SK-N-SH treated with all-trans-retinoic acid at 6 μM for 48 hours (cell line): Measurements from ENCODE around the gene PLEKHM3.
"Not testable (repeated sequence)": the region's sequence is repeated elsewhere in the genome, so short reads cannot be mapped to it uniquely, and the experiment has no call there.

Source experiments
- ATAC-seq: fragments of 200-7000 bp; cut with Tn5 transposase; 3 replicates; pipeline ENCODE4 v1.9.1; 2020; ENCODE audit warnings: mild to moderate bottlenecking, moderate library complexity
- ARNTL ChIP-seq: fragments of 450-650 bp; formaldehyde crosslinking; IDR thresholded peaks from 2 replicates; pipeline ENCODE4 v1.5.0; 2020; ENCODE audit warnings: low read depth, mild to moderate bottlenecking, moderate library complexity, borderline replicate concordance
- BACH2 ChIP-seq: fragments of 250-450 bp; sonication (Bioruptor Pico); IDR thresholded peaks from 2 replicates; pipeline ENCODE4 v1.9.0; 2021; ENCODE audit warnings: mild to moderate bottlenecking, borderline replicate concordance
- CREB5 ChIP-seq: fragments of 250-450 bp; sonication (Bioruptor Pico); IDR thresholded peaks from 2 replicates; pipeline ENCODE4 v1.5.1; 2020; ENCODE audit warnings: low read depth, mild to moderate bottlenecking, moderate library complexity
- CSDC2 ChIP-seq: fragments of 250-450 bp; sonication (Bioruptor Pico); IDR thresholded peaks from 2 replicates; pipeline ENCODE4 v1.5.0; 2020; ENCODE audit warnings: mild to moderate bottlenecking, moderate library complexity
- CSRNP3 ChIP-seq: fragments of 250-450 bp; sonication (Bioruptor Pico); IDR thresholded peaks from 2 replicates; pipeline ENCODE4 v1.5.1; 2021; ENCODE audit warnings: mild to moderate bottlenecking, moderate library complexity
- ESRRG ChIP-seq: fragments of 250-450 bp; sonication (Bioruptor Pico); IDR thresholded peaks from 2 replicates; pipeline ENCODE4 v1.6.1; 2021; ENCODE audit warnings: mild to moderate bottlenecking
- GLIS3 ChIP-seq: fragments of 250-450 bp; sonication (Bioruptor Pico); IDR thresholded peaks from 2 replicates; pipeline ENCODE4 v1.5.0; 2020; ENCODE audit warnings: mild to moderate bottlenecking, moderate library complexity
- ISL1 ChIP-seq: fragments of 250-450 bp; sonication (Bioruptor Pico); IDR thresholded peaks from 2 replicates; pipeline ENCODE4 v2.1.2; 2022; ENCODE audit warnings: mild to moderate bottlenecking, moderate library complexity
- OSR1 ChIP-seq: fragments of 250-450 bp; sonication (Bioruptor Pico); IDR thresholded peaks from 2 replicates; pipeline ENCODE4 v1.8.0; 2022; ENCODE audit warnings: moderate library complexity, mild to moderate bottlenecking, inconsistent platforms
- RARB ChIP-seq: fragments of 250-450 bp; sonication (Bioruptor Pico); IDR thresholded peaks from 2 replicates; pipeline ENCODE4 v1.8.0; 2021; ENCODE audit warnings: mild to moderate bottlenecking, moderate library complexity
- SNAI2 ChIP-seq: fragments of 250-450 bp; sonication (Bioruptor Pico); IDR thresholded peaks from 2 replicates; pipeline ENCODE4 v1.5.0; 2020; ENCODE audit warnings: mild to moderate bottlenecking, moderate library complexity
- TCF4 ChIP-seq: fragments of 250-450 bp; sonication (Bioruptor Pico); IDR thresholded peaks from 2 replicates; pipeline ENCODE4 v1.8.0; 2021; ENCODE audit warnings: mild to moderate bottlenecking, moderate library complexity, borderline replicate concordance
- TSHZ2 ChIP-seq: fragments of 250-450 bp; sonication (Bioruptor Pico); IDR thresholded peaks from 2 replicates; pipeline ENCODE4 v1.5.0; 2020; ENCODE audit warnings: mild to moderate bottlenecking, moderate library complexity
- ZC3H10 ChIP-seq: fragments of 250-450 bp; sonication (Bioruptor Pico); IDR thresholded peaks from 2 replicates; pipeline ENCODE4 v1.5.1; 2021; ENCODE audit warnings: mild to moderate bottlenecking, moderate library complexity
- ZFP3 ChIP-seq: fragments of 250-450 bp; sonication (Bioruptor Pico); IDR thresholded peaks from 2 replicates; pipeline ENCODE4 v1.5.0; 2020; ENCODE audit warnings: mild to moderate bottlenecking, moderate library complexity
- ZFP30 ChIP-seq: fragments of 450-650 bp; formaldehyde crosslinking; IDR thresholded peaks from 2 replicates; pipeline ENCODE4 v1.5.0; 2022; ENCODE audit warnings: mild to moderate bottlenecking, moderate library complexity
- ZNF565 ChIP-seq: fragments of 450-650 bp; formaldehyde crosslinking; conservative IDR thresholded peaks from 2 replicates; pipeline ENCODE4 v1.5.0; 2020; ENCODE audit warnings: low read depth, mild to moderate bottlenecking, moderate library complexity
- ZNF70 ChIP-seq: fragments of 450-650 bp; formaldehyde crosslinking; IDR thresholded peaks from 2 replicates; pipeline ENCODE4 v1.5.0; 2020; ENCODE audit warnings: mild to moderate bottlenecking, moderate library complexity
- ZNF8 ChIP-seq: fragments of 450-650 bp; formaldehyde crosslinking; IDR thresholded peaks from 2 replicates; pipeline ENCODE4 v1.5.0; 2020; ENCODE audit warnings: mild to moderate bottlenecking, moderate library complexity
- TF ChIP-seq, protein P1 (sequence below): fragments of 250-450 bp; sonication (Bioruptor Pico); IDR thresholded peaks from 2 replicates; pipeline ENCODE4 v1.8.0; 2020; ENCODE audit warnings: mild to moderate bottlenecking, moderate library complexity, borderline replicate concordance

The PLEKHM3 gene

GRCh38 chr2:207911215-207911614 lies 114.1 kb downstream of the PLEKHM3 start:
- TF ChIP-seq ZFP3 (no peak), CSRNP3 (no peak), ZC3H10 (no peak)

GRCh38 chr2:207906495-207906894 lies 118.8 kb downstream of the PLEKHM3 start:
- ATAC-seq = not testable (repeated sequence)

More at GRCh38 chr2:207911215-207911614, 114.1 kb downstream of the PLEKHM3 start:
- no peak for ATAC-seq

- ATAC-seq = no peak
- TF ChIP-seq ISL1 (CRISPR knock-in tag) (no peak), RARB (CRISPR knock-in tag) (no peak), TCF4 (CRISPR knock-in tag) (no peak), TSHZ2 (no peak), ZC3H10 (no peak)
- TF ChIP-seq, protein P1, sequence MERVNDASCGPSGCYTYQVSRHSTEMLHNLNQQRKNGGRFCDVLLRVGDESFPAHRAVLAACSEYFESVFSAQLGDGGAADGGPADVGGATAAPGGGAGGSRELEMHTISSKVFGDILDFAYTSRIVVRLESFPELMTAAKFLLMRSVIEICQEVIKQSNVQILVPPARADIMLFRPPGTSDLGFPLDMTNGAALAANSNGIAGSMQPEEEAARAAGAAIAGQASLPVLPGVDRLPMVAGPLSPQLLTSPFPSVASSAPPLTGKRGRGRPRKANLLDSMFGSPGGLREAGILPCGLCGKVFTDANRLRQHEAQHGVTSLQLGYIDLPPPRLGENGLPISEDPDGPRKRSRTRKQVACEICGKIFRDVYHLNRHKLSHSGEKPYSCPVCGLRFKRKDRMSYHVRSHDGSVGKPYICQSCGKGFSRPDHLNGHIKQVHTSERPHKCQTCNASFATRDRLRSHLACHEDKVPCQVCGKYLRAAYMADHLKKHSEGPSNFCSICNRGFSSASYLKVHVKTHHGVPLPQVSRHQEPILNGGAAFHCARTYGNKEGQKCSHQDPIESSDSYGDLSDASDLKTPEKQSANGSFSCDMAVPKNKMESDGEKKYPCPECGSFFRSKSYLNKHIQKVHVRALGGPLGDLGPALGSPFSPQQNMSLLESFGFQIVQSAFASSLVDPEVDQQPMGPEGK (CRISPR knock-in tag) = no peak
These were observed 119.8 kb downstream of the PLEKHM3 start for GRCh38 chr2:207905546-207905945.

GRCh38 chr2:207903236-207903635 lies 122.1 kb downstream of the PLEKHM3 start:
- no peak for ATAC-seq
- TF ChIP-seq CSDC2 (CRISPR knock-in tag) (no peak), BACH2 (CRISPR knock-in tag) (no peak), ZNF70 (no peak), OSR1 (CRISPR knock-in tag) (no peak), ESRRG (CRISPR knock-in tag) (no peak), TSHZ2 (no peak), ZNF8 (CRISPR knock-in tag) (no peak), CSRNP3 (no peak), ZFP30 (CRISPR knock-in tag) (no peak), ZNF565 (CRISPR knock-in tag) (no peak), RARB (CRISPR knock-in tag) (no peak), ARNTL (CRISPR knock-in tag) (no peak), ZC3H10 (no peak), SNAI2 (CRISPR knock-in tag) (no peak), ISL1 (CRISPR knock-in tag) (no peak), GLIS3 (no peak), CREB5 (no peak)
- TF ChIP-seq, protein P1 (CRISPR knock-in tag) = no peak
- TF ChIP-seq, all 23 proteins: peak for 0
